OCI-LY3 (cell line): Measurements from ENCODE around the gene OR10K2.

Source experiments
- H2AFZ ChIP-seq: fragments of 200-600, 300-600 bp; shearing (Covaris generic); 2 replicates; pipeline ENCODE4 v1.6.0; 2014; ENCODE audit warnings: antibody characterized with exemption, low read depth, low read length
- H3K27ac ChIP-seq: fragments of 200-600, 300-600 bp; sonication (generic); 2 replicates; pipeline ENCODE4 v1.5.1; 2014; ENCODE audit warnings: mild to moderate bottlenecking, low read length, moderate library complexity, mixed read lengths
- H3K27me3 ChIP-seq: fragments of 200-600, 300-600 bp; sonication (generic); 2 replicates; pipeline ENCODE4 v1.6.1; 2014; ENCODE audit warnings: low read depth, low read length, mixed read lengths
- H3K36me3 ChIP-seq: fragments of 200-600, 300-600 bp; sonication (generic); replicated peaks from 2 replicates; pipeline ENCODE3; 2014; ENCODE audit warnings: low read depth, low read length, mixed read lengths
- H3K4me1 ChIP-seq: fragments of 300-600, 200-600 bp; sonication (generic); 2 replicates; pipeline ENCODE4 v1.6.1; 2014; ENCODE audit warnings: low read length, mixed read lengths
- H3K4me2 ChIP-seq: fragments of 200-600, 300-600 bp; sonication (generic); 2 replicates; pipeline ENCODE4 v1.6.1; 2014; ENCODE audit warnings: low read length, mixed read lengths
- H3K4me3 ChIP-seq: fragments of 300-600, 200-600 bp; sonication (generic); 2 replicates; pipeline ENCODE4 v1.5.1; 2014; ENCODE audit warnings: antibody characterized with exemption, mild to moderate bottlenecking, low read length, moderate library complexity
- H3K79me2 ChIP-seq: fragments of 300-600, 200-600 bp; shearing (Covaris generic); 2 replicates; pipeline ENCODE4 v1.6.1; 2014; ENCODE audit warnings: mild to moderate bottlenecking, low read length, mixed read lengths
- H3K9ac ChIP-seq: fragments of 300-600, 200-600 bp; shearing (Covaris generic); 2 replicates; pipeline ENCODE4 v1.6.0; 2014; ENCODE audit warnings: mild to moderate bottlenecking, low read length, moderate library complexity
- H3K9me3 ChIP-seq: fragments of 200-600, 300-600 bp; shearing (Covaris generic); 2 replicates; pipeline ENCODE4 v1.6.1; 2014; ENCODE audit warnings: low read length, mixed read lengths; ENCODE audit not compliant: insufficient read depth
- H4K20me1 ChIP-seq: fragments of 200-600, 300-600 bp; sonication (generic); 2 replicates; pipeline ENCODE4 v1.6.1; 2016; ENCODE audit warnings: low read length, mixed read lengths; ENCODE audit not compliant: insufficient read depth
- CTCF ChIP-seq: fragments of 200-600, 300-600 bp; sonication (generic); IDR thresholded peaks from 2 replicates; pipeline ENCODE4 v1.5.1; 2014; ENCODE audit warnings: antibody characterized with exemption, low read length, low read depth
- EZH2phosphoT487 ChIP-seq: fragments of 200-600 bp; shearing (Covaris generic); IDR thresholded peaks from 2 replicates; pipeline ENCODE4 v1.6.1; 2018; ENCODE audit warnings: antibody characterized with exemption, mixed run types, low read depth

The OR10K2 gene

DNA sequence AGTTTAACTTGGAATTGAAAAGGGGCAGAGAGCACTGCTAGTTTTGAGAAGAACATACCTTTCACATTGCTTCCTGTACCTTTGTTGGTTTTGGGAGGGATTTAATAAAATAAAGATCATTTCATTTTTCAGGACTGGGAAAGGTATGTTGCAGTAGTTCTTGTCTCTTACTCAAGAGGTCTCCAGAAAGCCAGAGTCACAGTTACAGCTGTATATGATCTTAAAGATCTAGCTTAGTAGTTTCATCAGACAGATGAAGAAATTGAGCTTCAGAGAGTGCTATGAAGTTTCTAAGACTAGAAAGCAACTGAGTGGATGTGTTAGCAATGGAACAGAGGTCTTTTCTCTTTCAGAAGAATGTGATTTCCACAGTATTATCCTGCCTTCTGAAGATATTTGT is 1.0 kb downstream of the OR10K2 start:
- no peaks in the 10 kb centered on the region for H4K20me1 ChIP-seq
- no peaks in the 10 kb centered on the region for H3K4me1 ChIP-seq
- no peaks in the 10 kb centered on the region for H3K36me3 ChIP-seq
- no peak overlapping the region for H3K27ac ChIP-seq
- H3K9me3 ChIP-seq: no peaks in the 10 kb centered on the region
- H2AFZ ChIP-seq: peak overlapping the region; percentile 37; the same call in 1 of the 2 replicates
- H3K27me3 ChIP-seq: no peaks in the 10 kb centered on the region
- no peak overlapping the region for H3K4me3 ChIP-seq
- no peaks in the 10 kb centered on the region for H3K79me2 ChIP-seq
- no peak for TF ChIP-seq EZH2phosphoT487
- TF ChIP-seq CTCF: no peak
- no peak overlapping the region for H3K4me2 ChIP-seq
- H3K9ac ChIP-seq: no peak overlapping the region

DNA sequence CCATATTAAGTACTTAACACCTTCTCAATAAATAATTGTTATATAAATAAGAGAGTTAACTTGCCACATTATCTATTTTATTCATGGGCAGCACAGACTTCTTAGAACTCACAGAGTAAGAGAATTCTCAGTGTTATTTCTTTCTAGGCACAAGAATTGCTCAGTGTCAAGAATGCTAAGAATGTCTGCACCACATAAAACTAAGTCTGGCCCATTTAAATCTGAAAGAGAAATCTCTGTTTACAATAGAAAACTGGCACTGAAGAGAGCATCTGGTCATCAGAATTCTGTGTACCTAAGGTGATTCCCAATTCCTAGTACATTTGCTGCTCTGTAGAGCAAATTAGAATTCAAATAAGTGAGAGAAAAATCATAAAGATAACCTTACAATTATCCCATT is 3.8 kb downstream of the OR10K2 start:
- no peak overlapping the region for H2AFZ ChIP-seq
- no peak overlapping the region for H3K27ac ChIP-seq
- no peaks in the 10 kb centered on the region for H3K27me3 ChIP-seq
- no peaks in the 10 kb centered on the region for H3K36me3 ChIP-seq
- no peaks in the 10 kb centered on the region for H3K9me3 ChIP-seq
- H4K20me1 ChIP-seq: no peaks in the 10 kb centered on the region
- H3K79me2 ChIP-seq: no peaks in the 10 kb centered on the region
- no peak for TF ChIP-seq CTCF
- no peak for TF ChIP-seq EZH2phosphoT487
- H3K9ac ChIP-seq: no peak overlapping the region
- no peak overlapping the region for H3K4me2 ChIP-seq
- no peaks in the 10 kb centered on the region for H3K4me1 ChIP-seq
- H3K4me3 ChIP-seq: no peak overlapping the region

DNA sequence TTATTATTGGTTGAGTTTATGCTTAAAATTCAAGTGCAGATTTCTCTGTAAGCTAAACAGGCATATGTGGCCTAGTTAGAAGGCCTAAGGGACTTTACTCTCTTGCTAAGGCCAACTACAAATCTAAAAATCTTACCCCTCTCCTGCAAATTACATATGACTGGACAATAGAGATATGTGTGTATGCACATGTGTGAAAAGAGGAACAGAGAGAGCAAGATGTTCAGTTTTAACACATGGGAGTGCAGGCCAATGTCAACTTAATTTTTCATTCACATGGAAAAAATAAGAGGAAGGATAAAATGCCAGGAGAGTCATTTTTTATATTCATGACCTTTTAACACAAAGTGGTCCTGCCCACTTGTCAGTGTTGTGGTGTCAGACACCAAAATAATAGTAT is 8.5 kb downstream of the OR10K2 start:
- no peaks in the 10 kb centered on the region for H4K20me1 ChIP-seq
- no peaks in the 10 kb centered on the region for H3K27me3 ChIP-seq
- H3K9ac ChIP-seq: no peak overlapping the region
- no peak overlapping the region for H2AFZ ChIP-seq
- H3K9me3 ChIP-seq: no peaks in the 10 kb centered on the region
- H3K4me3 ChIP-seq: no peak overlapping the region
- H3K27ac ChIP-seq: no peak overlapping the region
- H3K4me2 ChIP-seq: no peak overlapping the region
- no peaks in the 10 kb centered on the region for H3K36me3 ChIP-seq
- H3K79me2 ChIP-seq: no peaks in the 10 kb centered on the region
- no peaks in the 10 kb centered on the region for H3K4me1 ChIP-seq
- TF ChIP-seq EZH2phosphoT487 (no peak), CTCF (no peak)

- H3K9me3 ChIP-seq: no peaks in the 10 kb centered on the region
- peaks cover 6% of the 10 kb centered on the region for H3K4me1 ChIP-seq
- no peak overlapping the region for H3K4me2 ChIP-seq
- TF ChIP-seq CTCF (no peak), EZH2phosphoT487 (no peak)
- H3K79me2 ChIP-seq: no peaks in the 10 kb centered on the region
- no peak overlapping the region for H3K27ac ChIP-seq
- H3K27me3 ChIP-seq: no peaks in the 10 kb centered on the region
- no peak overlapping the region for H3K9ac ChIP-seq
- no peak overlapping the region for H3K4me3 ChIP-seq
- H4K20me1 ChIP-seq: no peaks in the 10 kb centered on the region
- H3K36me3 ChIP-seq: no peaks in the 10 kb centered on the region
- H2AFZ ChIP-seq: no peak overlapping the region
Observed at GRCh38 chr1:158414651-158415345, 11.2 kb downstream of the OR10K2 start.
